Fibroblast of upper back skin (primary cell): ENCODE data around the gene ATP8A2.

ENCODE experiments used
- DNase-seq: peaks from one replicate; pipeline ENCODE4 v3.0.0-alpha.2; 2013

The ATP8A2 gene

DNA sequence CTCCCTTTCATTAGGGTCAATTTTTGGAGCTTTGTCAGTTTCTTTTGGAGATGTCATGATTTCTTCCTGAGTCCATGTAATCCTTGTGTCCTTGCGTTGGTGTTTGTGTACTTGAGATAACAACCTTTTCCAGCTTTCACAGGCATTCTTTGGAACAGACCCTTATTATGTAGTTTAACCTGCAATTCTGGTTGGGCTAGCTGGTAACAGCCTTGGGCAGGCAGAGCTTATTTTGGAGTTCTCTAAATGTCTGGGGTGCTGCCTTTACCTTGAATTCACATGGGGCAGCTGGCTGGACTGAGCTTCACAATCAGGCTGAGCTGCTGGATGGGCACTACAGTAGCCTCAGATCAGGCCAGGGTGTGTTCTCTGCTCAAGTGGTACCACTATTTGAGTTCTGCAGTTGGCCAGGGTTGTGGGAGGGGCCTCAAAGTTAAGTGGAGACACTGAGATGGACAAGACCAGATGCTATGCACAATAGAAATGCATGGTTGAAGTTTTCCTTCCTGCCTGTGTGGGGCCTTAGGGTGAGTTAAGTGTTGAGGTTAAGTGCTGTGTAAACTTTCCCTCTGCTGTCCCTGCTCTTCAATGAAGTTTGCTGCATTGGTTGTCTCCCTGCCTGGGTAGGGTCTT, 277.3 kb downstream of the ATP8A2 start:
- DNase-seq, result no peak

- no peak for DNase-seq
These were observed 281.0 kb downstream of the ATP8A2 start for GRCh38 chr13:25652764-25653163.

GRCh38 chr13:25654322-25654721, 282.5 kb downstream of the ATP8A2 start:
- DNase-seq, result no peak

GRCh38 chr13:25657157-25657556, 285.4 kb downstream of the ATP8A2 start:
- DNase-seq, result no peak

DNA sequence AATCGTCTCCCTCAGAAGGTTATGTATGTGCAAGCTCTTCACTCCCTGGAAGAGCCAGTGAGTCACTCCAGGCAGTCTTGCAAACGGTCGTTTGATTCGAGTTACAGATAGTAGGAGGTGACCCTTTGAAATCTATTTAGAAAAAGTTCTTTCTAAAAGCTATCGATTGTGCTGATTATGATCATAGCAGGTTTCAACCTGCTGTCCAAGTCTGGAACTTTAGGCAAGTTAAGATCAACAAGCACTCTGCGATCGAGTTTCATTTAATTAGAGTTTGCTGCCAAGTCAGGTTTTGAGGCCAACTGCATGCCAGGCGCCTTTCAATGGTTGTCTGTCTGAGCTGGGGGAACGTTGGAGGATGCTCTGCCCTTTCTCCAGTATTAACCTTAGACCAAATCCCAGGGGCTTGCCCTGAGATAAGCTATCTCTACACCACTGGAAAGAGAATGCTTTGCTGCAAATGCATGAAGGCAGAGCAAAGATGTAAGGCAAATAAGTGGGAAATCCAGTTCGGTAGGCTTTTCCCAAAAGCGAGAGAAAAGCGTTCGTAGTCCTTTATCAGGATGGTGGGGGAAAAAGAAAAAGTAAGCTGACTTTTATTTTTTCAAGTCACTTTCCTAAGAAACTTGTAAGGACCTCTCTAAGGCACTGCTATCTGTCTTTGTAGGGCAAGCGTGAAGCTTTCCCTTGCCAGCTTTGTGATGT, 287.5 kb downstream of the ATP8A2 start:
- no peak for DNase-seq

DNA sequence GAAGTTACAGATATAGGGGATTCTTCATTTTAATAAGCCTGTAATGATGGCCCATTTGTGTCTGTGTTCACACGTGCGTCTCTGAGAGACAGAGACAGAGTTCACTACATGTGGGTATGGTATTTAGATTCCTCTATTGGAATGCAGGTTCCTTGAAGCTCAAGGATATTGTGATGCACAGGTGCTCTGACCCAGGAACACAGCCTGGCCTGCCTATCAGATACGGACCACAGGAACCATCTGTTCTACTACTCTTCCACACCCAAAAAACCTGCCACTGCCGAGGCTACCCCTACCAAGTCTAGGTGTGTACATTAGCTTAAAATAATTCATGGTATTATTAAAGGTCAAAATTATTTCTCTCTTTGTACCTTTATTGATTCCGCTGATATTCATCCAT, 289.2 kb downstream of the ATP8A2 start:
- no peak for DNase-seq

GRCh38 chr13:25662516-25662915, 290.7 kb downstream of the ATP8A2 start:
- no peak for DNase-seq

DNA sequence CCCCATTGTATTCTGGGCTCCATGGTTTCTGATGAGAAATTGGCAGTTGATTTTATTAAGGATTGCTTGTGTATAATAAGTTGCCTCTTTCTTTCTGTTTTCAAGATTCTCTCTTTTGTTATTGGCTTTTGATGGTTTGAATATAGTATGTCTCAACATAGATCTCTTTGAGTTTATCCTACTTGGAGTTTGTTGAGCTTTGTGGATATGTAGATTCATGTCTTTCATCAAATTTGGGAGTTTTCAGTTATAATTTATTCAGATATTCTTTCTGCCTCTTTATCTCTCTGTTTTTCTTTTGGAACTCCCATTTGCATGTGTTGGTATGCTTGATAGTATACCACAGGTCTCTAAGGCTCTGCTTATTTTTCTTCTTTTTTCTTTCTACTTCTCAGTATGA, 296.6 kb downstream of the ATP8A2 start:
- no peak for DNase-seq

DNA sequence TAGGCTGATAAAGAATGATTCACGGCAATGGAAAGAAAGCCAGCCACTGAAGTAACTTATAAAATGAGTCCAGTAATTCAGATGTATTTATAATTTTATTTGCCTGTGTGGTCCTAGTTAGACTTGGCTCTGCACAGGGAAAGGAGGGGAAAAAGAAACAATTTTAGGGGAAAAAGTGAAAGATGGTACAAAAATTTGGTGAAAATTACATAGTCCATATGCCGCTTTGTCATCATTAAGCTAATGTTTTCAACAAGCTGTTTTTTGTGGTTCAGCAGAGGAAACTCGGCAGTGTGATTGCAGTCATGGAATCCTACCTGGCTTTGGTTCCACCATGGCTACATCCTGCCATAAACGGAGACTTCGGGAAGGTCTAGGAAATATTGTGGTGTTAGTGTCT, 301.9 kb downstream of the ATP8A2 start:
- no peak for DNase-seq

DNA sequence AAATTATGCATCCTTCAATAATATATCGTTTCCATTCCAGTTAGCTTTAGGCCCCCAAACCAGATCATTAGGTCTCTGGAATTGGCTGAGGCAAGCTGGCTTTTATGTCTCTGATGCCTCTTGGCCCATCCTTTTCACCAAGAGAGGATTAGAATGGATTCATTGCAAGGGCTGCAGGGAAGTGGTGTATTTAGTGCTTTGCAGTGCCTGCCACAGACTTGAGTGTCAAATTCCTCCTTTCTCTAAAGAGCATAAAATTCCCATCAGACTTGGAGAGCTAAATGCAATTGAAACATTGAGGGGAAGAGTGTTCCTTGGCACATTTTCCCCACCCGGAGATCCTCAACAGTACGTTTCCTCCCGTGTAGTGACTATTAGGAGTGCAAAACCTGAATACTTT, 302.6 kb downstream of the ATP8A2 start:
- DNase-seq, result no peak

DNA sequence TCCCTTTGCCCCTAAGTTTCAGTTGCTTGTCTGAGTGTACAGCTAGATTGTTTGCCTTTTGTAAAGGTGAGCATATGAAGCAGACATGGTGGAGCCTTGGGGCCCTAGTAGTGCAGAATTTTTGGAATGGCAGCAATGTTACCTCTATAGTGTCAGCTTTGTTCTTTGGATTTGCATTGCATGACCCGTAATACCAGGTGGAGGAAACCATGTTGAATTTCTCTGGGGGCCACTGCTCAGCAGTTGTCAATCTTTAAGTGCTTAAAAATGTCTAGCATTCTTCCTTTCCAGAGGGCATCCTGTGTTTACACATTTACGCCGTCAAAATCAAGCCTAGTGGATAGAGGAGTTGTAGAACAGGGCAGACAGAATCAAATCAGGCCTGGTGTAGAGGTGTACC, 303.3 kb downstream of the ATP8A2 start:
- no peak for DNase-seq

- peak; percentile 1 for DNase-seq
These were observed 306.2 kb downstream of the ATP8A2 start for GRCh38 chr13:25677956-25678355.

- no peak for DNase-seq
These were observed 306.6 kb downstream of the ATP8A2 start for GRCh38 chr13:25678398-25678797.

DNA sequence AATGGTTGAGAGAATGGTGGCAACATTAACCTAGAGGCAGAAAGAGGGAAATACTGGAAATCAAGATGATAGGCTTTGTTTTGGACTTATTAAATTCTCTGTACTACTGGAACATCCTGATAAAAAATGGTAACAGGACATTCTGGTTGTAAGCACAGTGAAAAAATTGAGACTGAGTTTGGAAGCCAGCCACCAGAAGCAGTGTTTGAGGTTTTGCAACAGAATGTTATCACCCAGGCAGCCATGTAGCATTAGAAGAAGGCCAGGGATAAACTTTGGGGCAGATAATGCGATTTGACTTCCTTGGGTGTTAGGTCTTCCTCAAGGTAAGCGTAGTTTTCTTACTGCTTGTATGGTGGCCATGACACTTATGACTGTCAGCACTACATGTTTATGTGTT, 307.4 kb downstream of the ATP8A2 start:
- no peak for DNase-seq

- no peak for DNase-seq
These were observed 308.2 kb downstream of the ATP8A2 start for GRCh38 chr13:25679936-25680335.

- DNase-seq, result no peak
These were observed 310.5 kb downstream of the ATP8A2 start for GRCh38 chr13:25682276-25682675.

GRCh38 chr13:25683056-25683455, 311.3 kb downstream of the ATP8A2 start:
- no peak for DNase-seq

DNA sequence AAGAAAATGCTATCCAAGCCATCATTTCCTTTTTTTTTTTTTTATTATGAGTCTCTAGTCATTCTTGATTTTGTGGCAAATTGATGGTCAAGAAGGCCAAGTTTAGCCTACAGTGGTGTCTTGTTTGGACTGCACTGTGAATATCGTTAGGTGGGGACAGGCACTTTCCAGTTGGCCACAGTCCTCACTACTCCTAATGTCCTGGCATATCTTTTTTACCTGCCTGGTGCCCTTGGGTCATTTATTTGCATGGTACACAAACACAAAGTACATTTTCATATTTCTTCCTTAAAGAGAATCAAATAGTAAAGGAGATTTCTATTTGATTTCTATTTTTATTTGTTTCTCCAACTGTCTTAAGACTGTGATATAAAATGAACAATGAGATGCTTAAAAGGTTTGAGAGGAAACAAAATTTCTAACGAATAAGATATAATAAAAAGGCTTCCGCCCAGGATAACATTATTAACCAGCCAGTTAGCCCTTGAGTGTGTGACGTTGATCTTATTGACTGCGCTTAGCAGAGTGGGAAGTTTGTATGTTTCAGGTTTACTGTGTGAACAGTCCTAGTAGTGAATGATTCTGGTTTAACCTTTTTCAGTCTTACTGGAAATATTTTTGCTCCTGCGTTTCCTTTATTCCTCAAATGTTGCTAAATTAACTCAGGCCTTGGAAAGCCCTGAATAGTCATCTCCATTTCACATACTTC, 312.0 kb downstream of the ATP8A2 start:
- no peak for DNase-seq

GRCh38 chr13:25684491-25684890, 312.7 kb downstream of the ATP8A2 start:
- DNase-seq, result no peak

DNA sequence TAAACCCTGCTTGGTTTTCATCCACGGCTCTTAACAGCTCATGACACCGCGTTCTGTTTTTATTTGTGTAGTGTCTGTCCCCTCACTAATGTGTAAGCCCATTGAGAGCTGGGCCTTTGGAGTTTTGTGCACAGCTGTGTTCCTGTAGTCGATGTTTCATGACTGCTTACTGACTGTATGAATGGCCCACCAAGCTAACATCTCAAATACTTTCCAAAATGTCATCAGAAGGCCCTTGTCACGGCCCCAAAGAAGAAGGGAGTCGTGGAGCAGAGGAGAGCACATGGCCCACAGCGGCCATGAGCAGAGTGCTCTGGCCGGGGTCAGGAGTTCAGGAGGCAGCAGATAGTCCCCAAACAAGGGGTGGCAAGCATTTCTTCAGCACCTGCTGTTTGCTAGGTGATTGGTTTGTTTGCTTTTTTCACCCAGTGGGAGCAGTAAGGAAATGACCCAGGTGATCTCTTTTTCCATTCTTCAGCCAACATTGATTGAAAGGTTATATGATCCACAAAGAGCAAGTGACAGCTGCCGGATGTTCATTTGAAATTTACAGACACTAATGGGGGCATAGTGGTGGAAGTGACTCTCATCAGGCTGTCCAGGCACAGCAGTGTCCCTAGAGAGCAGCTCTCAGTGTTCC, 315.2 kb downstream of the ATP8A2 start:
- no peak for DNase-seq

DNA sequence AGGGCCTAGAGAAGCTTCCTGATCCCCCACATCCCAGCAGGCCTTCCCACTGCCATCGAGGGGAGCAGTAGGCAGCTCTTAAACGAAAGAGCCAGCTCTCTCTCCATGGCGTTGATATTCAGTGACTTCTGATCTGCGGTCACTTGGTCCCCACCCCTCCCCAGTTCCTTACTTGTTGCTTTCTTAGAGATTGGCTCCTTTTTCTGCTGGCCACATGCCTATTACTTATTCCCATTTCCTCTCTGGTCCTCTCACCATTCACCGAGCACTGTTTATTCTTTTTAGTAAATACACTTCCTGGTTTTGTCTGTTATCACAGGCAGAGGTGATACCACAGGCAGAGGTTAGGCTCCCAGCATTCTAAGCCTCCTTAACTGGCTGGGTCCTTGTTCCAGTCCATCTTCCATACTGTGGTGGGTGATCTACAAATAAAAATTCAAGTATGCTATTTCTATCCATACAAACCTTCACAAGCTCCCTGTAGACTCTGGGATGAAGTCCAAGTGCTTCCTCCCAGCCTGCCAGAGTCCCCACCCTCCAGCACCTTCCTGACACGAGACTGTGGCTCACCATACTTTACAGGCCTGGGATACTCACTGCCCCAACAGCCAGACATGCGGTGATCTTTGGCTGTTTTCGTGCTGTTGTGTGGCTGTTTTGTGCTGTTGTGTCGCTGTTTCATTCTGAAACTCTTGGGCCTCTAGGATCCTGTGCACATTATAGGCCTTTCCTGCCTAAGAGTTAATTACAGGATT, 315.9 kb downstream of the ATP8A2 start:
- DNase-seq, result peak; percentile 18

DNA sequence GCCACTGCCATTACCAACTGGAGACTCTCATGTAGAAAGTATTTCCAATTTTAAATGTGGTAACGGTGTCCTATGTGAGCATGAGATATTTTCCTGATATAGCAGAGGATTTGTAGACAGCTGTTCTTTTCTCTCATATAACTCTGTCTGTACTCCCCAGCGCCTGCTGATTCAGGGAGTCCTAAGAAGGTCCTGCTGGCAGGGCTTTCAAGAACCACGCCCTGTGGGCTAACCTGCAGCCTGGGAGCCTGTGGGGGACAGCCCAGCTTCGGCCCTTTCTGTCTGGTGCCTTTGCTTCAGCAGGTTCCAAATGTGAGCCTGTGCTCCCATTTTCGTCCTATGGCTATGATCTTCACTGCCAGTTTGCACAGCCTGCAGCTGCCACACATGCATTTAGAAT, 316.8 kb downstream of the ATP8A2 start:
- no peak for DNase-seq

DNA sequence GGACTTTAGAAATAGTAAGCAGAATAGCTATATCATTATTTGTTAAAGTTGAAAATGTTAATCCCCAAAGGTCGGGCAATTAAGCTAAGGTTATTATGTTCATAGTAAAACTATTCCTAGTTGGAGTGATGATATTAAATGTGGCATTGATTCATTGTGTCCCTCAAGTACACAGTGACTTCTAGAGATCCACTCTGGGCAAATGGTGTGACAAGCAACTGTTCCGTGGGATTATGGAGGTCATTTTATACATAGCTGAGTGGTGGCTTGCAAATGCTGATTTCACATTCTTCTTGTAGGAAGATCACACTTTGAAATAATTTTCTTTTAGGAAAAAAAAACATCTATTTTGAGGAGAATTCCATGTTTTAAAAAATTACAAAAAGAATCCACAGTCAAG, 317.8 kb downstream of the ATP8A2 start:
- DNase-seq, result no peak
